Hematopoietic multipotent progenitor cell (in vitro differentiated cells): ENCODE measurements around the gene CAMTA2. TPM values are rescaled to one million over a fixed set of nuclear protein-coding genes. Genes with fewer than 3 reads are reported as not detected.
A peak's percentile ranks its signal among the peaks of the same experiment; 100 is the strongest.

Experiments used
- DNase-seq, 3 donors: peaks; one replicate each; pipeline ENCODE4 v3.0.0-alpha.2; 2011 to 2015; ENCODE audit warnings: low read depth in 2 of 3, low spot score in 2 of 3
- total RNA-seq: library from RNA; depleted of rRNA; stranded (reverse); fragments of >200 nt; gene quantifications from one replicate; pipeline ENCODE4 v1.2.3, GENCODE V29; 2012

CAMTA2 gene
- total RNA-seq, 1 donor = 6.2 TPM

DNA sequence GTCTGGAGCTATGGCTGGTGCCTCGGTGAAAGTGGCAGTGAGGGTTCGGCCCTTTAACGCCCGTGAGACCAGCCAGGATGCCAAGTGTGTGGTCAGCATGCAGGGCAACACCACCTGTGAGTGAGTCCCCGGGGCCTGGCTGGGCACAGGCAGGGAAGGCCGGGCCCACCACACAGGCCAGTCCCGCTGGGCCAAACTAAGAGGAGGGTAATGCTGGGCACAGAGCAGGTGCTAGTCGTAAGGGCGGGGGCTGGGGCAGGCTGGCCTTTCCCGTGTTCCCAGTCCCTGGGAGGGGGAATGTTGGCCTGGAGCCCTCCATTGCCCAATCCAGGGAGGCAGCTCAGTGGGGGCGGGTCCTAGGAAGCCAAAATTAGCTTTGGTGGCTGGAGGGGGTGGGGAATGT is 12.8 kb upstream of the CAMTA2 start:
- no peak for DNase-seq

DNA sequence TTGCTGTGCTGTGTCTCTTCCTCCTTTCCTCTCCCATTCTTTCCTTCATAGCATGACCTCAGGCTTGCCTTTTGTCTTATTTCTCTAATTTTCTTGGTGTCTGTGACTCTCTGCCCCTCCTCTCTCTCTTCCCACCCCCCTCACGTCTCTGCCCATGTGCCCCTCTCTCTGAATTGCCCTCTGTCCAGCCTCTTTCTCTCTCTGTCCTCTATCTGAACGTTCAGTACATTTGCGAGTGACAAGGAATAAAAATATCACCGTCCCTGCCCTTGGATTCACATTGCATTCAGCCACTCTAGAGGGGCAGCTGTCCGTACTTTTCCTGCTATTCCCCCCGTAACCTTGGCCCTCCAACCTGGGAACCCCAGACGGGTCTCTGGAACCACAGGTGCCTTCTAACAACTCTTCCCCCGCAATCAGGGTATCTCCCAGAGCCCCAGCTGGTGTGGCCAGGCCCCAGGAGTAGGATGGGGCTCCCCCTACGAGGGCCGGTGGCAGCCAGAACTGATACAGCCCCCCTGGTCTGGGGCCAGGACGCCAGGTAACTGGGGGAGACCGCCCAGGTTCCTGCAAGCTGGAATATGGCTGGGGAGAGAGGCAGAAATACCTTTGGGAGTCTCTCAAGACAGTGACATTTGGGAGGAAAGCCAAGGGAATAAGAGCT is 12.1 kb upstream of the CAMTA2 start:
- DNase-seq = no peak

DNA sequence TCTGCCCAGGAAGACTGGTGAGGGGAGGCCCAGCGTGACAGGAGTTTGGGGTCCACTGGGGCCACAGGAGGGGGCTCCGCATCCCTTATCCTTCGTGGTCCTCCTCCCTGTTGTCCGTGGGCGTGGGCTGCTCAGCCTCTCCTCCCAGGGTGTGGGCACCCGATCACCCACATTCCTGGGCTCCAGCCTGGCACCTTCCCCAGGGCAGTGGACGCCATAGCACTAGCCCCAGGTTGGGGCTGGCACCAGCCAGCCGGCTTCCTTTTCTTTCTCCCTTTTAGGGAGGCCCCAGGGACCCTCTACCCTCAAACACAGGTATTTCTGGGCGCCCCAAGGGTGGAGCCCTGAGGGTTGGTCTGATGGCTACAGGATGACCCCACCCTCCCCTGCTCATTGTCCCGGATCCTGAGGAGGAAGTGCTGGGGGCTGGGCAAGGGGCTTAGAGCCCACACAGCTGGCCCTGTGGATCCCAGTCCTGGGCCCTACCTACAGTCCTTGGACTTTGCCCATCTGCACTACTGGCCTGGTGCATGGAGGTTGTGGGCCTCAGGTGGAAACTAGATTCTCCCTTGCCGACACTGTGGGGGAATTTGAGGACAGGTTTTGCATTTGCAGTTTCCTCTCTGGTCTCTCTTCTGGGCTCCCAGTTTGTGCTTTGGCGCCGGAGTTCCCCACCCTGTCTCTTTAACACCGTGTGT is 11.4 kb upstream of the CAMTA2 start:
- DNase-seq = no peak

DNA sequence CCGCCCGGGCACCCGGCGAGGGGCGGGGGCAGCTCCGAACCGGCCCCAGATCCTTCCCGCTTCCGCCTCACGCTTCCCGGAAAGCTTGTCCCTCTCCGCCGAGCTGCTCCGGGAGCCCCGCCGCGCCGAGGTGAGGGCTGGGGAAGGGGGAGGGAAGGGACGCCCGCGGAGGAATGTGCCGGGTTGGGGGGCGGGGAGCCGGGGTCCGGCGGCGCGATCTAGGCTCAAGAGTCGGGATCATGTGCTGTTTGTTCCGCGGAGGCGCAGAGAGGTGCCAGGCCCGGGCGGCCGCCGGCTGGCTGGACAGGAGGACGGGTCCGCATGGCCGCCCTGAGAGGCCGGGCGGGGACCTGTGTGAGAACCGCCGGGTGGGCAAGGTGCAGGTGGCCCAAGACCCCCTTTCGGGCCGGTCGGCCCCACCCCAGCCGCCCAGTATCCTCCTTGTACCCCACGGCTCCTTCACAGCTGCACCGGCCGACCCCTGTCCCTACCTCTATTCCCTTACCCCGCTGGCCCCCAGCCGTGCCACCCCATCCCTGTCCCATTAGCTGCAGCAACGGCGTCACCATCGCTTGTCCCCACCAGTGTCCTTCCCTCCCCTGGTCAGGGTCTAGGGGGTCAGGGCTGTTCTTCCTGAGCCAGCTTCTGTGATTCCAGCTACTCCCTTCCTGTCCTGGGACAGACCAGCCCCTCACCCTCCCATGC is 10.7 kb upstream of the CAMTA2 start:
- DNase-seq = no peak

DNA sequence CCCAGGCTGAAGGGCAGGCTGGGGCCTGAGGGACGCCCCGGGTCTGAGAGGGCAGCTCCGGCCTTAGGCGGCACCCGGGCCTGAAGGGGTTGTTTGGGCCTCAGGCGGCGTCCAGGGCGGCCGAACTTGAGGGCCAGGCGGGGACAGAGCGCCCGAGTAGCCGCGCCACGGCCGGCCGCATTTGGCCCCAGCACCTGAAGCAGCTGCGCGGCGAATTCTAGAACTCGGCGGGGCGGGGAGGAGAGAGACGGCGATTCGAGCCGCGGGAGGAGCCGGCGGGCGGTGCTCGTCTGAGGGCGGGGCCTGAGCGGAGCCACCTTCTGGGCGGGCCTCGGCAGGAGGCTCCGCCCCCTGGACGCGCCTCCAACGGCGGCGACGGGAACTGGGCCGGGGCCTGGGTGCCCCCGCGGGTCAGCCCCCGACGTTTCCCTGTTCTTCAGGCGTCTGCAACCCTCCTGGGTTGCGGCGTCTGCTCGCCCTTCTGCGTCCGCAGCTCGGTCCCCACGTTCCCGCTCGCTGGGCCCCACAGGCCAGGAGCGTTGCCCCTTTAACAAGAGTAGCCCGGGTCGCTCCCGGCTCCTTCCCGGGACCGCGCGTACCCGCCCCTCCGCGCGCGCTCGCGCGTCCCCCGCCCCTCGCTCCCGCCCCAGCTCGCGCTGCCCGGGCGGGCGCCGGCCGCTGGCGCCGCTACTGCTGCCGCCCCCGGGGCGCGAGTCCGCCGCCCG is 10.0 kb upstream of the CAMTA2 start, which contains the start of the genes INCA1 and KIF1C:
Gene INCA1 (minus strand): TSS at position 221 of the 725 bp plus-strand sequence. CDS start 3,085 bp downstream, outside the sequence.
Gene KIF1C (plus strand): TSS at position 649 of the 725 bp plus-strand sequence. CDS start 2,297 bp downstream, outside the sequence.
- peak; percentile 80 to 88 (median 86) for DNase-seq

DNA sequence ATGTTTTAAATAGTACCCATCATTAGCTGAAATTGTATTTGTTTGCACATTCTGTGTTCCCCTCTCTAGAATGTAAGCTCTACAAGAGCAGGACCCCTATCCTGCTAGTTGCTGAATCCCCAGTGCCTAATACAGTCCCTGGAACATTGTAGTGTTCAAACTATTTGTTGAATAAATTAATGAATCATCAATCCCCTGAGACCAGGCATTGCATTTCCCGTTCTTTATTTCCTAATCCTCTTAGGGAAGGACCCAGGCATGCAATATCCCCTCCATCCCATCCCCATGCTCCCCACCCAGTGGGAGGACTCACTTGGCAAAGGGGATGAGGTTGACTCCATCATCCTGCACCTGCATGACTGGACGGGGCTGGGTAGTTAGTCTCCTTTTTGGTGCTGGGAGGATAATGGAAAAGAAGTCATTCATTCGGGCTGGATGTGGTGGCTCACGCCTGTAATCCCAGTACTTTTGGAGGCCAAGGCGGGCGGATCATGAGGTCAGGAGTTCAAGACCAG is 6.7 kb upstream of the CAMTA2 start:
- DNase-seq = no peak

DNA sequence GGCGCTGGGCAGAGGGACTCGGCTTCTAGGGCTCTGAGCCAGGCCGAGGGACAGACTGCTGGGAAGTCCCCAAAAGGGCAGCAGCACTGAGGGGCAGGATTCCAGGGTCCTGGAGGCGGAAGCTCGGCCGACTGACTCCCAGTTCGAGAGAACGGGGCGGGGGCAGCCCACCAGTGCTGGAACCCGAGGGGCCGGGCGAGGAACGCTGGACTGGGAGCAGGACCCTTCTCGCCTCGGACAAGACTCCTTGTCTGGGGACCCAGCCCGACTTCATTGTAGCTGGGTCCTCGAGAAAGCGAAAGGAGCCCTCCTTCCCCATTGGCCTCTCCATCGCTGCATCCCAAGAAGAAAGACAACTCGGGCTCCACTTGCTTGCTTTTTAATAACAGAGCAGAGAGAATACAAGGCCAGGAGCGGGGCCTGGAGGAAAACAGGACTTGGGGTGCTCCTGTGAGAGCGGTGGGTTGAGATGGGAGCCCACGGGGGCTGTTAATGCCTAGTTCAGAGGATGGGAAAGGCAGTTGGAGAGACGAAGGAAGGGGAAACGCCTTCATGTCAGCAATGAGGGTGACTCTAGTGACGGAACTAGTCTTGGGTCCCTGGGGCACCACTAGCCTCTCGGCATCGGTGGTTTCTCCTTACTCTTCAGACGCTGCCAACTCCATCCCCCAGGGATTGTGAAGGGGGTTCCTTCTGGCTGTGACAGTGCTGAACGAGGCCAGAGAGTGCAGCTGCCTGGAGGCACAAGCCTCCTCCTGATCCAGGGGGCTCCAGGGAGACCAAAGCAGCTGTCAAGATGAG is 492 bp upstream of the CAMTA2 start:
- peak in 1 of 3 donors; percentile 45 for DNase-seq

DNA sequence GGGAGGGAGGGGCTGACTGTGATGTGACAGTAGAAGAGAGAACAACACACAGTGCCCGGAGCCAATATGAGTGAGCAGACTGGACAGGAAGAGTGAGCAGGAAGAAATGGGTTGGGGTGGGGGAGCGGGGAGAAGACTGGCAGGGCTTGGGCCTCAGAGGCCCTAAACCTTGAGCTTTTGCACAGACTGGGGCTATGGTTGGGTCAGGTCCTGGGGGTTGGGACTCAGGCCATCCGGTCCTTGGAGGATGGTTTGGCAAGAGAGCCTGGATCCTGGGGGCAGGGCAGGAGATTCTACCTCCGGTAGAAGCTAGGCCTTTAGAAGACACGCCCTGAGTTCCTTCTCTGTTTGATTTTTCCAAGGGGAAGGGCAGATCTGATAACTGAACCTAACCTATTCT is 1.1 kb downstream of the CAMTA2 start:
- DNase-seq = no peak

DNA sequence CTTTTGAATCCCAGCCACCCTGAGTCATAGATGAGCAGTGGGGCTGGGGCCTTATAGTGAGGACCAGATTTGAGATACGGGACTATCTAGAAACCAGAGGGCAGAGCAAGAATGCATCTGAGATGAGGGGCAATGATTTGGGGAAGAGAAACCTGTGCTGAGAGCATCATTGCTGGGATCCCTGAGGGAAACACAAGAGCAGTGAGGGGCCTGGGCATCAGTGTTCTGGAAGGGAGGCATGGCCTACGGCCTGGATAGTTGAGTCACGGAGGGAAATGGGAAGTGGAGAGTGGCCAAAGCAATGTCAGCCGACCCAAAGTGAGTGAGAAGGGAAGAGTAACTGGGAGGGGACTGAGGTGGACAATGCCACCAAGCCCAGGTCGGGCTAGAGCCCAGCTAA is 5.2 kb downstream of the CAMTA2 start:
- DNase-seq = no peak

DNA sequence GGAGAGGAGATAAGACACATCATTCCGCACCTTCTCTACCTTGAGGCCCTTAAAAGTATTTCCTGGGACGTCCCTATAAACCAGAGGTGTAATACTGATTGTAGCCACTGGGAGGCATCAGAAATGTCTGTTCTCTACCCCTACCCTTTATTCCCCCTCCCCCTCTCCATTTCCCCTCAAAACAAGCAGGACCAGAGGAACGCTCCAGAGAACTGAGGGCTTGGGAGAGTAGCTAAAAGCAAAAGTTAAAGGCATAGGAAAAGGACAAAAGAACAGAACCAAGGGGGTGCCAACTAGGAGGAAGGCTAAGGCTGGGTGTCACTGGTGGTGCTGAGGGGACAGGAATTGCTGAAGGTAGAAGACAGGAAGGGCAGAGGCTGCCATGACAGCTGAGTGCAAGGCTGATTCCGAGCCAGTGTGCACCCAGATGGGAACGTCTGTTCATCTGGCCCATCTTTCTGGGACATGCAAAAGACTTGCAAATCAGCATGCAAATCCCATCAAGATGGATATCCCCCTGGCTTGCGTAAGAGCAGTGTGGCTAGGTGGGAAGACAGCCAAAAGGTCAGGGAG is 6.7 kb downstream of the CAMTA2 start:
- peak in 2 of 3 donors; percentile 63 to 79 for DNase-seq

DNA sequence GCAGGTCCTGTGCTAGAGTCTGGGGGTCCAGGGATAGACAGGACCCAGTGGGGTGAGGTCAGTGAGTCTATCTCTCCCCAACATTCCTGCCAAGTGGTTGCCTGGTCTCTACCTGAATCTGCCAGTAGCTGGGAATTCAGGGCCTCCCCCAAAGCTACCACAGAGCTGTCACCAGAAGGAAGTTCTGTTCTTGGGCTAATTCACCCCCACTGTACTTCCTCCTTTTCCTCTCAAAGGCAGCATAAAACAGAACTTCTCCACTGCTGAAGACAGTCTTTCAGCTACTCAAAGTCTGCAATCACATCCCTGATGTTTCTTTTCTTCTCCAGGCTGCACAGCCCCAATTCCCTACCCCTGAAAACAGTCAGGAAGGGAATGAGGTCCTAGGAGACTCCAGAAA is 8.7 kb downstream of the CAMTA2 start:
- peak in 2 of 3 donors; percentile 61 to 68 for DNase-seq

DNA sequence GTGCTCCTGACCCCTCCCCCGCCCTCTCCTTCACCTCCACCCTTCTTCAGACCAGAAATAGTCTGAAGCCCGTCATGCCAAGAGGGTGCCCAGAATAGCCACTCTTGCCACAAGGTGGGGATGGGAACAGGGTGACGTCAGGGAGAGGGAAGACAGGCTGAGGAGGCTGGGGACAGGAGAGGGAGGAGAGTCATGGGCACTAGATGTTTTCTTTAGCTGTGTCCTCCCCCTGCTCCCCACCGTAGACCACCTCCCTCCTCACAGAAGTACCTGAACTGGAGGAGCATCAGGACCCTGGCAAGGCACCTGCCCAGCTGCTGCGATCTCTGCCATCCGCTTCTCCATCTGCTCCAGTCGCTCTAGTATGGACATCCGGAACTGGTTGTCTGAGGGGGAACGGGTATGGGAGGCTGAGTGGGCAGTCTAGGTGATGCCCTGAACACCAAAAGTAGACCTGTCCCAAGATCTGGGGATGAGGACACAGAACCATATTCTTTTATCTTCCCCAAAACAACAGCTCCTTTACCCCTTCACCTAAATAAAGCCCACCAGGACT is 13.3 kb downstream of the CAMTA2 start:
- no peak for DNase-seq

DNA sequence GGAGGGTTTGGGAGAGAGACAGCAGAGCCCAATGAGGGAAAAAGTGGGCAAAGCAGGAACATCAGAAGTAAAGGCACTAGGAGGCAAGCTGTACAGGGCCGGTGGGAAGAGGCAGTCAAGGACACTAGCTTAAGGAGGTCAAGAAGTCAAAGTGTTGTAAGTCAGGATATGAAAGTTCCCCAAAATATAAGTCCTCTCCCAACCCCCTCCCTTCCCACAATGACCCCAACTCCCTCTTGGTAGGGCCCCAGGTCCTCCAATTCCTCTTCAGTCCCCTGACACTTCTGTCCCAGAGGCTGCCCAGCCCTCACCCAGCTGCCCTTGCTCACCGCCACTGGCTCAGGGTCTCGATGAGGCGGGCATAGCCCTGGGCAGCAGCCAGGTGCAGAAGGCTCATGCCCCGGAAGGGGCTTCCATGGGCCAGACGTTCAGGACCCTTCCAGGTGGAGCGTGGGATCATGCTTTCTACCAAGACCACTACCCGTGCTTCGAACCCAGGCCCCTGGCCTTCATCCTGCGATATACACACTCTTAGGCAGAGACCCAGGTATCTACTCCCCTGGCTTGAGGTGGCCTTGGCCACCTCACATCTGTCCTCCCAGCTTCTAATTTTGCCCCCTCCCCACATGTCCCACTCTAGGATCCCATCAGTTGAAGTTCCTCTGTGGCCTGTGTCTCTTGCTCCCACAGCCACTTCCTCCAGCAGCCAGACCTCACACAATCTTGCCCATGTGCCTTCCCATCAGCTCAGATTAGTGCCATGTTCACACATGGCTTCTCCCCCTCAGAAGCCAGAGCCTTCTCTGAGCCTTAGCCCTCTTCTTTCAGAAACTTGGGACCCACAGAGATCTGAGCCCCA is 14.0 kb downstream of the CAMTA2 start:
- no peak for DNase-seq

DNA sequence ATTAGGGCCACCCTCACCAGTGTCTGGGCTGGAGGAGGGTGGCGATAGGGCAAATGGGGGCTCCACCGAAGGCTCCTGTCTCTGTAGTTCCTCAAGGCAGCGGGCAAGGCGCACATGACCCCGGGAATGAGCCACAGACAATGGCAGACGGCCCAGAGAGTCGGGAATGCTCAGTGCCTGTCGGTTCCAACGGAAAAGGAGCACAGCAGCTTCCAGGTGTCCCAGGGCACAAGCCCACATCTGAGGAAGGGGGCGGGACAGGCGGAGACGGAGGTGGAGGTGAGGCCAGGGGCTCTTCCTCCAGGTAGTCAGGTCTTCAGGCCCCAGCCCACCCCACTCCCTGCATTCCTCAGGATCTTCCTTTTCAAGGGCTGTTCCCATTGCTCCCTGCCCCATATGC is 14.7 kb downstream of the CAMTA2 start:
- no peak for DNase-seq

DNA sequence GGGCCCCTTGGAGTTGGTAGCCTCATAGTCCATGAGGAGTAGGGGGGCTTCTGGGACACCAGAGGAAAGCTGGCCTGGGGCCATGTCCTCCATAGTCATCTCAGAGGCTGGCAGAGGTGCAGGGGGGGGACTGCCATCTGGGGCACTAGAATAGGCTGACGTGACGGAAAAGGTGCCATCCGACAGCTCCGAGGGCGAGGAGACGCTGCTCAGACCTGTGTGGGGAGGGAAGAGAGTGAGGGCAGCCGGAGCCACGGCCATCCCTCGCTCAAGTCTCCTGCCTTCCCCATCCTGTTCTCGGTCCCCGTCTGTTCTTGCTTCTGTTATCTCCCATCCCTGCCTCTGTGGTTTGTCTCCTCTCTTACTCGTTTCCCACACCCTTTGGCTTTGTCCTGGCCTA is 15.2 kb downstream of the CAMTA2 start:
- no peak for DNase-seq

DNA sequence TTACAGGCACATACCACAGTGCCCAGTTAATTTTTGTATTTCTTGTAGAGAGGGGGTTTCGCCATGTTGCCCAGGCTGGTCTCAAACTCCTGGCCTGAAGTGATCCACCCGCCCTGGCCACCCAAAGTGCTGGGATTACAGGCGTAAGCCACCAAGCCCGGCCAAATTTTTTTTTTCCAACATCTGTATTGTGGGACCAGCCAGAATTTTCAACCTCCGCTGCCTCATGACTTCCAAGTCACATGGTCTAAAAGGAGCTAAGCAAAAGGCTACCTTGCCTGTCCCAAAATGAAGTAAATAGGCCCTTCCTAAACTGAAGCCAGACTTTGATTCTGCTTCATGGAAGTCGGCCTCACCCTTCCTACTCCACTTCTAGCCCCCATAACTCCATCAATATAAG is 15.6 kb downstream of the CAMTA2 start:
- no peak for DNase-seq

DNA sequence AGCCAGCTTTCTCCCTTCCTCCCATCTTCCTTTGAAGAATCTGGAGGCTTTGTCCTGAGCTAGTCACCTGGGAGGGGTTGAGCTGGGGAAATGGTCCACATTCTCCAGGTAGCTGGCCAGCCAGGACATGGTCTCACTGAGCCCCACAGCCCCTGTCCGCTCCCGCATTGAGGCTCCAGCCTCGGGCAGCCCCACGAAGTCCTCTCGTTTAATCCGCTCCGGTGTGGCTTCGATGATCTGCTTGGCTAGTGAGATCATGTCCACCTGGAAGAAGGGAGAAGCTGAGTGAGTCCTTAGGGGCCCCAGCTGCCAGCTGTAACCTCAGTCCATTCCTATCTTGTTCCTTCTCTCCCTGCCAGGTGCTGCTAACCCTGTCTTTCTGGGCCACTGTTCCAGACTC is 17.2 kb downstream of the CAMTA2 start:
- no peak for DNase-seq

DNA sequence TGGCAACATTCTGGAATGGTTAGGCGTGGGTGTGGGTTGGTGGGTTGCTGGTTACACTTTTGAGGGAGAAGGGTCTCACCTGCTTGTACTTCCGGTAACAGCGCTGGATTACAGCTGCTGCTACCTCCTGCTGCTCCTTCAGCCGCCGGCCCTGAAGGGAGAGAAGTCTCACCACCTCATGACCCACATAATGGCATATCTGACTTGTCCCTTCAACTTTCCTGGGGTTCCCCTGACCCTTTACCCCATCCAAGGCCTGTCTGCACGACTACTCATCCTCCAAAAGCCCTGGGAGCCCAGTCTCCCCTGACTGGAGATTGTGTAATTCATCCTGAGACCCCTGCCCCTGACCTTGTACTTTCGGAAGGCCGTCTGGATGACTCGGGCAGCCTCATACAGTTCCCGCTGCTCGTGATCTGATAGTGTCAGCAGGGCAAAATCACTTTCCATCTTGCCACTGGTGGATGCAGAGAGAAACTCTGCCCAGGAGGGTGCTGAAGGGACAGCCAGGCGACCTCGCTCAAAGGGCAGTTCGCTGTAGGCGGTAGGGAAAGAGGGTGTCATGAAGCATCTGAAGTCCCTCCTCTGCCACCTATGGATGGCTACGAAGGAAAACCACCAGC is 17.8 kb downstream of the CAMTA2 start:
- no peak for DNase-seq
